Smooth muscle cell (in vitro differentiated cells): Measurements from ENCODE around the gene CA10. TPM values are rescaled to one million over a fixed set of nuclear protein-coding genes. Genes with fewer than 3 reads are reported as not detected.

Source experiments
- DNase-seq: peaks from one replicate; lab custom pipeline; 2025; ENCODE audit not compliant: unreplicated experiment; lab: John Stamatoyannopoulos, UW
- H2AFZ ChIP-seq: fragments of 200-600 bp; sonication (generic); 2 replicates; pipeline ENCODE4 v1.6.0; 2016; ENCODE audit warnings: antibody characterized with exemption, low read depth, mild to moderate bottlenecking
- H3F3A ChIP-seq: fragments of 200-600 bp; sonication (generic); 2 replicates; pipeline ENCODE4 v1.6.0; 2017; ENCODE audit warnings: antibody characterized with exemption, low read depth
- H3K27ac ChIP-seq: fragments of 200-600 bp; sonication (generic); 2 replicates; pipeline ENCODE4 v1.5.1; 2016; ENCODE audit warnings: low read depth, mild to moderate bottlenecking
- H3K27me3 ChIP-seq: fragments of 200-600 bp; sonication (generic); 2 replicates; pipeline ENCODE4 v1.6.1; 2016; ENCODE audit warnings: low read depth, mild to moderate bottlenecking
- H3K36me3 ChIP-seq: fragments of 200-600 bp; sonication (generic); 2 replicates; pipeline ENCODE4 v1.5.1; 2016; ENCODE audit warnings: low read depth
- H3K4me1 ChIP-seq: fragments of 200-600 bp; sonication (generic); 2 replicates; pipeline ENCODE4 v1.5.1; 2016; ENCODE audit warnings: low read depth
- H3K4me2 ChIP-seq: fragments of 200-600 bp; sonication (generic); 2 replicates; pipeline ENCODE4 v1.6.0; 2016; ENCODE audit warnings: mild to moderate bottlenecking
- H3K4me3 ChIP-seq: fragments of 200-600 bp; sonication (generic); 2 replicates; pipeline ENCODE4 v1.5.1; 2016; ENCODE audit warnings: mild to moderate bottlenecking
- H3K79me2 ChIP-seq: fragments of 200-600 bp; sonication (generic); 2 replicates; pipeline ENCODE4 v1.6.0; 2016; ENCODE audit warnings: low read depth, mild to moderate bottlenecking
- H3K9ac ChIP-seq: fragments of 200-600 bp; sonication (generic); 2 replicates; pipeline ENCODE4 v1.6.0; 2016; ENCODE audit warnings: low read depth
- H3K9me3 ChIP-seq: fragments of 200-600 bp; sonication (generic); replicated peaks from 2 replicates; pipeline ENCODE4 v1.5.1; 2016; ENCODE audit warnings: low read depth
- H4K20me1 ChIP-seq: fragments of 200-600 bp; sonication (generic); 2 replicates; pipeline ENCODE4 v1.6.0; 2016; ENCODE audit warnings: low read depth
- CTCF ChIP-seq: fragments of 200-600 bp; sonication (generic); IDR thresholded peaks from 2 replicates; pipeline ENCODE4 v1.5.1; 2017; ENCODE audit warnings: borderline replicate concordance, mild to moderate bottlenecking, antibody characterized with exemption; ENCODE audit not compliant: insufficient read depth, poor library complexity, severe bottlenecking
- whole genome bisulfite sequencing: methylation state at CpG from one replicate; pipeline ENCODE4 v1.1.7; 2016; ENCODE audit warnings: low lambda C conversion rate; 5-methylcytosine and 5-hydroxymethylcytosine counted together
- polyA plus RNA-seq: library from polyadenylated mRNA; unstranded; fragments of >200 nt; fragmentation: Nextera tagmentation; extraction: Ambion mirVana; gene quantifications from 2 replicates; pipeline ENCODE4 v1.2.1, GENCODE V29; 2016
- total RNA-seq: library from RNA; depleted of rRNA; stranded (reverse); fragments of >200 nt; gene quantifications from 2 replicates; pipeline ENCODE4 v1.2.3, GENCODE V29; 2014

CA10 gene
- total and polyA plus RNA-seq, 2 experiments from 2014 or later = 0.54 TPM; not detected in 1

- 84% methylated on average over 2 of the region's 2 CpGs for WGBS
- H4K20me1 ChIP-seq = no peaks in the 10 kb centered on the region
- H2AFZ ChIP-seq = no peak overlapping the region
- no peak overlapping the region for H3K27ac ChIP-seq
- DNase-seq = no peak
- H3K9me3 ChIP-seq = no peaks in the 10 kb centered on the region
- TF ChIP-seq CTCF = no peak
- no peaks in the 10 kb centered on the region for H3K79me2 ChIP-seq
- H3K36me3 ChIP-seq = no peaks in the 10 kb centered on the region
- H3K4me3 ChIP-seq = no peak overlapping the region
- H3K4me2 ChIP-seq = no peak overlapping the region
- H3K27me3 ChIP-seq = no peaks in the 10 kb centered on the region
- no peaks in the 10 kb centered on the region for H3K4me1 ChIP-seq
- H3K9ac ChIP-seq = no peak overlapping the region
- H3F3A ChIP-seq = no peaks in the 10 kb centered on the region
Measured at GRCh38 chr17:52084176-52084575, 74.3 kb downstream of the CA10 start.

- no peaks in the 10 kb centered on the region for H3K36me3 ChIP-seq
- no peak overlapping the region for H3K4me2 ChIP-seq
- no peaks in the 10 kb centered on the region for H4K20me1 ChIP-seq
- H3K9ac ChIP-seq = no peak overlapping the region
- no peaks in the 10 kb centered on the region for H3K79me2 ChIP-seq
- H3K9me3 ChIP-seq = no peaks in the 10 kb centered on the region
- 80% methylated on average over 4 of the region's 4 CpGs for WGBS
- TF ChIP-seq CTCF = no peak
- H3K27ac ChIP-seq = no peak overlapping the region
- H3K4me3 ChIP-seq = no peak overlapping the region
- no peak for DNase-seq
- no peak overlapping the region for H2AFZ ChIP-seq
- H3K27me3 ChIP-seq = peaks cover 11% of the 10 kb centered on the region
- H3K4me1 ChIP-seq = no peaks in the 10 kb centered on the region
- H3F3A ChIP-seq = no peaks in the 10 kb centered on the region
Measured at GRCh38 chr17:52079496-52079895, 79.0 kb downstream of the CA10 start.

GRCh38 chr17:52071712-52072111, 86.8 kb downstream of the CA10 start:
- H3K36me3 ChIP-seq = no peaks in the 10 kb centered on the region
- no peak for TF ChIP-seq CTCF
- H2AFZ ChIP-seq = no peak overlapping the region
- H3F3A ChIP-seq = no peaks in the 10 kb centered on the region
- H3K27me3 ChIP-seq = peaks cover 37% of the 10 kb centered on the region
- no peak overlapping the region for H3K9ac ChIP-seq
- no peaks in the 10 kb centered on the region for H3K9me3 ChIP-seq
- 83% methylated on average over 5 of the region's 5 CpGs for WGBS
- H3K4me2 ChIP-seq = no peak overlapping the region
- DNase-seq = no peak
- H4K20me1 ChIP-seq = no peaks in the 10 kb centered on the region
- no peaks in the 10 kb centered on the region for H3K4me1 ChIP-seq
- H3K27ac ChIP-seq = no peak overlapping the region
- H3K4me3 ChIP-seq = no peak overlapping the region
- H3K79me2 ChIP-seq = no peaks in the 10 kb centered on the region

GRCh38 chr17:52064791-52065211, 93.7 kb downstream of the CA10 start:
- H3K27me3 ChIP-seq = no peaks in the 10 kb centered on the region
- no peaks in the 10 kb centered on the region for H3K36me3 ChIP-seq
- H3K4me1 ChIP-seq = no peaks in the 10 kb centered on the region
- H2AFZ ChIP-seq = no peak overlapping the region
- H3K9me3 ChIP-seq = no peaks in the 10 kb centered on the region
- DNase-seq = no peak
- H3K4me3 ChIP-seq = no peak overlapping the region
- H3K9ac ChIP-seq = no peak overlapping the region
- no peaks in the 10 kb centered on the region for H3K79me2 ChIP-seq
- no peak overlapping the region for H3K4me2 ChIP-seq
- TF ChIP-seq CTCF = no peak
- WGBS = 82% methylated on average over 2 of the region's 2 CpGs
- no peak overlapping the region for H3K27ac ChIP-seq
- no peaks in the 10 kb centered on the region for H4K20me1 ChIP-seq
- no peaks in the 10 kb centered on the region for H3F3A ChIP-seq
